GM23338 (cell line): ENCODE measurements around the gene STIM1. TPM values are rescaled to one million over a fixed set of nuclear protein-coding genes. Genes with fewer than 3 reads are reported as not detected.

Experiments
- ATAC-seq: fragments of 200-7000 bp; cut with Tn5 transposase; 3 replicates; pipeline ENCODE4 v1.9.1; 2020
- DNase-seq: peaks from one replicate; pipeline ENCODE4 v3.0.0-alpha.2; 2015; ENCODE audit warnings: low spot score
- H2AFZ ChIP-seq: fragments of 200-600 bp; sonication (generic); 2 replicates; pipeline ENCODE4 v1.8.0; 2016; ENCODE audit warnings: antibody characterized with exemption, mild to moderate bottlenecking, moderate library complexity
- H3F3A ChIP-seq: fragments of 200-600 bp; sonication (generic); replicated peaks from 2 replicates; pipeline ENCODE4 v1.8.0; 2017; ENCODE audit warnings: antibody characterized with exemption, mixed run types, low read depth
- H3K27ac ChIP-seq: fragments of 200-600 bp; sonication (generic); 2 replicates; pipeline ENCODE4 v1.6.1; 2016; ENCODE audit warnings: low read depth
- H3K27me3 ChIP-seq: fragments of 200-600 bp; sonication (generic); 2 replicates; pipeline ENCODE4 v1.8.0; 2016; ENCODE audit warnings: mild to moderate bottlenecking, mixed run types, moderate library complexity; ENCODE audit not compliant: insufficient read depth
- H3K36me3 ChIP-seq: fragments of 200-600 bp; sonication (generic); 2 replicates; pipeline ENCODE4 v1.8.0; 2016; ENCODE audit warnings: mild to moderate bottlenecking; ENCODE audit not compliant: insufficient read depth
- H3K4me1 ChIP-seq: fragments of 200-600 bp; sonication (generic); 2 replicates; pipeline ENCODE4 v1.8.0; 2016; ENCODE audit warnings: mild to moderate bottlenecking, moderate library complexity; ENCODE audit not compliant: insufficient read depth
- H3K4me2 ChIP-seq: fragments of 200-600 bp; sonication (generic); 2 replicates; pipeline ENCODE4 v1.7.1; 2017; ENCODE audit warnings: mixed run types
- H3K4me3 ChIP-seq: fragments of 200-600 bp; sonication (generic); 2 replicates; pipeline ENCODE4 v1.6.1; 2016; ENCODE audit warnings: mixed run types
- H3K79me2 ChIP-seq: fragments of 200-600 bp; sonication (generic); replicated peaks from 2 replicates; pipeline ENCODE4 v1.8.0; 2017; ENCODE audit warnings: mild to moderate bottlenecking; ENCODE audit not compliant: insufficient read depth
- H3K9me2 ChIP-seq: fragments of 200-600 bp; sonication (generic); 2 replicates; pipeline ENCODE4 v1.8.0; 2017; ENCODE audit not compliant: insufficient read depth
- H4K20me1 ChIP-seq: fragments of 200-600 bp; sonication (generic); replicated peaks from 2 replicates; pipeline ENCODE4 v1.8.0; 2017; ENCODE audit warnings: mild to moderate bottlenecking; ENCODE audit not compliant: insufficient read depth
- H3K27ac Mint-ChIP-seq: 2 replicates; pipeline ENCODE4 v1.8.0; 2020; ENCODE audit warnings: inconsistent platforms, mild to moderate bottlenecking, moderate library complexity, mixed read lengths
- H3K27me3 Mint-ChIP-seq: 3 replicates; pipeline ENCODE4 v1.8.0; 2022; ENCODE audit warnings: low read depth, mild to moderate bottlenecking, moderate library complexity, mixed read lengths, inconsistent platforms; ENCODE audit not compliant: insufficient read depth, poor library complexity
- H3K36me3 Mint-ChIP-seq: 3 replicates; pipeline ENCODE4 v1.8.0; 2021; ENCODE audit warnings: low read depth, mild to moderate bottlenecking, inconsistent platforms, moderate library complexity, mixed read lengths
- H3K4me1 Mint-ChIP-seq: 3 replicates; pipeline ENCODE4 v1.8.0; 2020; ENCODE audit warnings: mild to moderate bottlenecking, inconsistent platforms, mixed read lengths
- H3K4me3 Mint-ChIP-seq: 3 replicates; pipeline ENCODE4 v1.8.0; 2021; ENCODE audit warnings: moderate library complexity, mild to moderate bottlenecking, inconsistent platforms, mixed read lengths
- H3K9me3 Mint-ChIP-seq: 3 replicates; pipeline ENCODE4 v1.8.0; 2020; ENCODE audit warnings: moderate library complexity, mild to moderate bottlenecking, inconsistent platforms, mixed read lengths
- CREB1 ChIP-seq: fragments of 250-450 bp; sonication (Bioruptor Pico); IDR thresholded peaks from 2 replicates; pipeline ENCODE4 v1.5.0; 2020; ENCODE audit warnings: low read depth, mild to moderate bottlenecking, moderate library complexity
- EZH2 ChIP-seq: fragments of 200-600 bp; sonication (generic); IDR thresholded peaks from one replicate; pipeline ENCODE4 v1.8.0; 2017; ENCODE audit warnings: antibody characterized with exemption, mild to moderate bottlenecking, low read depth; ENCODE audit not compliant: unreplicated experiment
- EZH2phosphoT487 ChIP-seq: fragments of 200-600 bp; sonication (generic); IDR thresholded peaks from one replicate; pipeline ENCODE4 v1.8.1; 2018; ENCODE audit warnings: antibody characterized with exemption; ENCODE audit not compliant: unreplicated experiment
- JUNB ChIP-seq: IDR thresholded peaks from one replicate; pipeline ENCODE4 v1.6.1; 2016; ENCODE audit warnings: antibody characterized with exemption; ENCODE audit not compliant: unreplicated experiment
- NANOG ChIP-seq: IDR thresholded peaks from 2 replicates; pipeline ENCODE4 v1.6.1; 2016; ENCODE audit warnings: antibody characterized with exemption, borderline replicate concordance
- POLR2AphosphoS5 ChIP-seq: IDR thresholded peaks from 2 replicates; pipeline ENCODE4 v1.6.1; 2016; ENCODE audit warnings: antibody characterized with exemption, low read depth
- STAT1 ChIP-seq: IDR thresholded peaks from one replicate; pipeline ENCODE4 v1.6.1; 2016; ENCODE audit warnings: antibody characterized with exemption; ENCODE audit not compliant: unreplicated experiment
- ZNF114 ChIP-seq: fragments of 250-450 bp; sonication (Bioruptor Pico); IDR thresholded peaks from 2 replicates; pipeline ENCODE4 v1.5.0; 2020; ENCODE audit warnings: mild to moderate bottlenecking, moderate library complexity
- ZNF331 ChIP-seq: fragments of 250-450 bp; sonication (Bioruptor Pico); IDR thresholded peaks from 2 replicates; pipeline ENCODE4 v1.5.0; 2020; ENCODE audit warnings: low read depth, mild to moderate bottlenecking, moderate library complexity
- polyA plus RNA-seq: library from polyadenylated mRNA; unstranded; fragments of >200 nt; fragmentation: Nextera tagmentation; extraction: Ambion mirVana; gene quantifications from 2 replicates; pipeline ENCODE4 v1.2.1, GENCODE V29; 2016
- total RNA-seq: library from RNA; depleted of rRNA; stranded (reverse); fragments of >200 nt; shearing (Covaris generic); gene quantifications from 2 replicates; pipeline ENCODE4 v1.2.3, GENCODE V29; 2014
- TF ChIP-seq, protein P1 (sequence below), 2 experiments: fragments of 200-600 bp in 1 of 2; sonication (generic) in 1 of 2; conservative IDR thresholded peaks; 2 replicates each; pipeline versions ENCODE4 v1.5.1 to v1.6.1; 2016 to 2017; ENCODE audit warnings: antibody characterized with exemption in 2 of 2, low read depth in 2 of 2, mild to moderate bottlenecking in 2 of 2, moderate library complexity in 1 of 2
- TF ChIP-seq, protein P2 (sequence below): fragments of 250-450 bp; sonication (Bioruptor Pico); IDR thresholded peaks from 2 replicates; pipeline ENCODE4 v1.5.0; 2020; ENCODE audit warnings: mild to moderate bottlenecking, moderate library complexity
- TF ChIP-seq, protein P3 (sequence below): IDR thresholded peaks from one replicate; pipeline ENCODE4 v1.6.1; 2018; ENCODE audit warnings: antibody characterized with exemption; ENCODE audit not compliant: unreplicated experiment
- TF ChIP-seq, protein P4 (sequence below): IDR thresholded peaks from 2 replicates; pipeline ENCODE4 v1.6.1; 2016; ENCODE audit warnings: antibody characterized with exemption

STIM1 gene
- total and polyA plus RNA-seq, 2 experiments from 2014 or later = 3.5 to 14.0 TPM

DNA sequence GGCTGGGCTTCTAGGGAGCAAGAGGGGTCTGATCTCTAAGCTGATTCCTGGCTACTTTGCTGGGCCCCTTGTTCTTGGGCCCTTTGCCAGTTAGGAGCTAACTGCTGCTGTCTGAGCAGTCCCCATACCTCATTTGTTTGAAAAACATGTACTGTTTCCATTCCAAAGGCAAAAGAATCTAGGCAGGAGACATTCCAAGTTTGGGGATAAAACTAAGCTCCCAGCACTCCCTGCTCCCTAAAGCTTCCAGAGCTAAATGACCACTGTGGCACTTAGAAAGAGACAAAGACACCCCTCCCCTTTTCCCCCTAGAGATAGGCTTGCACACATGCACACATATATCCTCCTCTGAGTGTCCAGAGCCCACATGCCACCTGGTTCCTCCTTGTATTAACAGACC, 216.4 kb downstream of the STIM1 start:
- ATAC-seq (no peak), DNase-seq (no peak)
- Histone ChIP-seq H3K27ac (no peak overlapping the region), H3K4me3 (no peak overlapping the region), H3F3A (no peaks in the 10 kb centered on the region), H3K4me2 (no peak overlapping the region), H3K36me3 (no peaks in the 10 kb centered on the region), H3K27me3 (no peaks in the 10 kb centered on the region), H4K20me1 (no peaks in the 10 kb centered on the region), H3K4me1 (no peaks in the 10 kb centered on the region), H2AFZ (no peak overlapping the region), H3K79me2 (no peaks in the 10 kb centered on the region), H3K9me2 (no peaks in the 10 kb centered on the region)
- H3K4me3 Mint-ChIP-seq = no peak overlapping the region
- TF ChIP-seq ZNF114 (CRISPR knock-in tag) (no peak), ZNF331 (CRISPR knock-in tag) (no peak), EZH2phosphoT487 (no peak), NANOG (no peak), JUNB (no peak), STAT1 (no peak), CREB1 (CRISPR knock-in tag) (no peak), POLR2AphosphoS5 (no peak), EZH2 (no peak)
- TF ChIP-seq, protein P1, sequence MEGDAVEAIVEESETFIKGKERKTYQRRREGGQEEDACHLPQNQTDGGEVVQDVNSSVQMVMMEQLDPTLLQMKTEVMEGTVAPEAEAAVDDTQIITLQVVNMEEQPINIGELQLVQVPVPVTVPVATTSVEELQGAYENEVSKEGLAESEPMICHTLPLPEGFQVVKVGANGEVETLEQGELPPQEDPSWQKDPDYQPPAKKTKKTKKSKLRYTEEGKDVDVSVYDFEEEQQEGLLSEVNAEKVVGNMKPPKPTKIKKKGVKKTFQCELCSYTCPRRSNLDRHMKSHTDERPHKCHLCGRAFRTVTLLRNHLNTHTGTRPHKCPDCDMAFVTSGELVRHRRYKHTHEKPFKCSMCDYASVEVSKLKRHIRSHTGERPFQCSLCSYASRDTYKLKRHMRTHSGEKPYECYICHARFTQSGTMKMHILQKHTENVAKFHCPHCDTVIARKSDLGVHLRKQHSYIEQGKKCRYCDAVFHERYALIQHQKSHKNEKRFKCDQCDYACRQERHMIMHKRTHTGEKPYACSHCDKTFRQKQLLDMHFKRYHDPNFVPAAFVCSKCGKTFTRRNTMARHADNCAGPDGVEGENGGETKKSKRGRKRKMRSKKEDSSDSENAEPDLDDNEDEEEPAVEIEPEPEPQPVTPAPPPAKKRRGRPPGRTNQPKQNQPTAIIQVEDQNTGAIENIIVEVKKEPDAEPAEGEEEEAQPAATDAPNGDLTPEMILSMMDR (conservative IDR thresholded peaks at IDR 0.05; ENCODE audit: low read depth in 2 of 2) = no peak
- TF ChIP-seq, protein P2, sequence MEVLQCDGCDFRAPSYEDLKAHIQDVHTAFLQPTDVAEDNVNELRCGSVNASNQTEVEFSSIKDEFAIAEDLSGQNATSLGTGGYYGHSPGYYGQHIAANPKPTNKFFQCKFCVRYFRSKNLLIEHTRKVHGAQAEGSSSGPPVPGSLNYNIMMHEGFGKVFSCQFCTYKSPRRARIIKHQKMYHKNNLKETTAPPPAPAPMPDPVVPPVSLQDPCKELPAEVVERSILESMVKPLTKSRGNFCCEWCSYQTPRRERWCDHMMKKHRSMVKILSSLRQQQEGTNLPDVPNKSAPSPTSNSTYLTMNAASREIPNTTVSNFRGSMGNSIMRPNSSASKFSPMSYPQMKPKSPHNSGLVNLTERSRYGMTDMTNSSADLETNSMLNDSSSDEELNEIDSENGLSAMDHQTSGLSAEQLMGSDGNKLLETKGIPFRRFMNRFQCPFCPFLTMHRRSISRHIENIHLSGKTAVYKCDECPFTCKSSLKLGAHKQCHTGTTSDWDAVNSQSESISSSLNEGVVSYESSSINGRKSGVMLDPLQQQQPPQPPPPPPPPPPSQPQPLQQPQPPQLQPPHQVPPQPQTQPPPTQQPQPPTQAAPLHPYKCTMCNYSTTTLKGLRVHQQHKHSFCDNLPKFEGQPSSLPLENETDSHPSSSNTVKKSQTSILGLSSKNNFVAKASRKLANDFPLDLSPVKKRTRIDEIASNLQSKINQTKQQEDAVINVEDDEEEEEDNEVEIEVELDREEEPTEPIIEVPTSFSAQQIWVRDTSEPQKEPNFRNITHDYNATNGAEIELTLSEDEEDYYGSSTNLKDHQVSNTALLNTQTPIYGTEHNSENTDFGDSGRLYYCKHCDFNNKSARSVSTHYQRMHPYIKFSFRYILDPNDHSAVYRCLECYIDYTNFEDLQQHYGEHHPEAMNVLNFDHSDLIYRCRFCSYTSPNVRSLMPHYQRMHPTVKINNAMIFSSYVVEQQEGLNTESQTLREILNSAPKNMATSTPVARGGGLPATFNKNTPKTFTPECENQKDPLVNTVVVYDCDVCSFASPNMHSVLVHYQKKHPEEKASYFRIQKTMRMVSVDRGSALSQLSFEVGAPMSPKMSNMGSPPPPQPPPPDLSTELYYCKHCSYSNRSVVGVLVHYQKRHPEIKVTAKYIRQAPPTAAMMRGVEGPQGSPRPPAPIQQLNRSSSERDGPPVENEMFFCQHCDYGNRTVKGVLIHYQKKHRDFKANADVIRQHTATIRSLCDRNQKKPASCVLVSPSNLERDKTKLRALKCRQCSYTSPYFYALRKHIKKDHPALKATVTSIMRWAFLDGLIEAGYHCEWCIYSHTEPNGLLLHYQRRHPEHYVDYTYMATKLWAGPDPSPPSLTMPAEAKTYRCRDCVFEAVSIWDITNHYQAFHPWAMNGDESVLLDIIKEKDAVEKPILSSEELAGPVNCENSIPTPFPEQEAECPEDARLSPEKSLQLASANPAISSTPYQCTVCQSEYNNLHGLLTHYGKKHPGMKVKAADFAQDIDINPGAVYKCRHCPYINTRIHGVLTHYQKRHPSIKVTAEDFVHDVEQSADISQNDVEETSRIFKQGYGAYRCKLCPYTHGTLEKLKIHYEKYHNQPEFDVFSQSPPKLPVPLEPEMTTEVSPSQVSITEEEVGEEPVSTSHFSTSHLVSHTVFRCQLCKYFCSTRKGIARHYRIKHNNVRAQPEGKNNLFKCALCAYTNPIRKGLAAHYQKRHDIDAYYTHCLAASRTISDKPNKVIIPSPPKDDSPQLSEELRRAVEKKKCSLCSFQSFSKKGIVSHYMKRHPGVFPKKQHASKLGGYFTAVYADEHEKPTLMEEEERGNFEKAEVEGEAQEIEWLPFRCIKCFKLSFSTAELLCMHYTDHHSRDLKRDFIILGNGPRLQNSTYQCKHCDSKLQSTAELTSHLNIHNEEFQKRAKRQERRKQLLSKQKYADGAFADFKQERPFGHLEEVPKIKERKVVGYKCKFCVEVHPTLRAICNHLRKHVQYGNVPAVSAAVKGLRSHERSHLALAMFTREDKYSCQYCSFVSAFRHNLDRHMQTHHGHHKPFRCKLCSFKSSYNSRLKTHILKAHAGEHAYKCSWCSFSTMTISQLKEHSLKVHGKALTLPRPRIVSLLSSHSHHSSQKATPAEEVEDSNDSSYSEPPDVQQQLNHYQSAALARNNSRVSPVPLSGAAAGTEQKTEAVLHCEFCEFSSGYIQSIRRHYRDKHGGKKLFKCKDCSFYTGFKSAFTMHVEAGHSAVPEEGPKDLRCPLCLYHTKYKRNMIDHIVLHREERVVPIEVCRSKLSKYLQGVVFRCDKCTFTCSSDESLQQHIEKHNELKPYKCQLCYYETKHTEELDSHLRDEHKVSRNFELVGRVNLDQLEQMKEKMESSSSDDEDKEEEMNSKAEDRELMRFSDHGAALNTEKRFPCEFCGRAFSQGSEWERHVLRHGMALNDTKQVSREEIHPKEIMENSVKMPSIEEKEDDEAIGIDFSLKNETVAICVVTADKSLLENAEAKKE (CRISPR knock-in tag) = no peak
- TF ChIP-seq, protein P3, sequence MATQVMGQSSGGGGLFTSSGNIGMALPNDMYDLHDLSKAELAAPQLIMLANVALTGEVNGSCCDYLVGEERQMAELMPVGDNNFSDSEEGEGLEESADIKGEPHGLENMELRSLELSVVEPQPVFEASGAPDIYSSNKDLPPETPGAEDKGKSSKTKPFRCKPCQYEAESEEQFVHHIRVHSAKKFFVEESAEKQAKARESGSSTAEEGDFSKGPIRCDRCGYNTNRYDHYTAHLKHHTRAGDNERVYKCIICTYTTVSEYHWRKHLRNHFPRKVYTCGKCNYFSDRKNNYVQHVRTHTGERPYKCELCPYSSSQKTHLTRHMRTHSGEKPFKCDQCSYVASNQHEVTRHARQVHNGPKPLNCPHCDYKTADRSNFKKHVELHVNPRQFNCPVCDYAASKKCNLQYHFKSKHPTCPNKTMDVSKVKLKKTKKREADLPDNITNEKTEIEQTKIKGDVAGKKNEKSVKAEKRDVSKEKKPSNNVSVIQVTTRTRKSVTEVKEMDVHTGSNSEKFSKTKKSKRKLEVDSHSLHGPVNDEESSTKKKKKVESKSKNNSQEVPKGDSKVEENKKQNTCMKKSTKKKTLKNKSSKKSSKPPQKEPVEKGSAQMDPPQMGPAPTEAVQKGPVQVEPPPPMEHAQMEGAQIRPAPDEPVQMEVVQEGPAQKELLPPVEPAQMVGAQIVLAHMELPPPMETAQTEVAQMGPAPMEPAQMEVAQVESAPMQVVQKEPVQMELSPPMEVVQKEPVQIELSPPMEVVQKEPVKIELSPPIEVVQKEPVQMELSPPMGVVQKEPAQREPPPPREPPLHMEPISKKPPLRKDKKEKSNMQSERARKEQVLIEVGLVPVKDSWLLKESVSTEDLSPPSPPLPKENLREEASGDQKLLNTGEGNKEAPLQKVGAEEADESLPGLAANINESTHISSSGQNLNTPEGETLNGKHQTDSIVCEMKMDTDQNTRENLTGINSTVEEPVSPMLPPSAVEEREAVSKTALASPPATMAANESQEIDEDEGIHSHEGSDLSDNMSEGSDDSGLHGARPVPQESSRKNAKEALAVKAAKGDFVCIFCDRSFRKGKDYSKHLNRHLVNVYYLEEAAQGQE = no peak
- TF ChIP-seq, protein P4, sequence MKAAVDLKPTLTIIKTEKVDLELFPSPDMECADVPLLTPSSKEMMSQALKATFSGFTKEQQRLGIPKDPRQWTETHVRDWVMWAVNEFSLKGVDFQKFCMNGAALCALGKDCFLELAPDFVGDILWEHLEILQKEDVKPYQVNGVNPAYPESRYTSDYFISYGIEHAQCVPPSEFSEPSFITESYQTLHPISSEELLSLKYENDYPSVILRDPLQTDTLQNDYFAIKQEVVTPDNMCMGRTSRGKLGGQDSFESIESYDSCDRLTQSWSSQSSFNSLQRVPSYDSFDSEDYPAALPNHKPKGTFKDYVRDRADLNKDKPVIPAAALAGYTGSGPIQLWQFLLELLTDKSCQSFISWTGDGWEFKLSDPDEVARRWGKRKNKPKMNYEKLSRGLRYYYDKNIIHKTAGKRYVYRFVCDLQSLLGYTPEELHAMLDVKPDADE = no peak
- H3K36me3 Mint-ChIP-seq = no peaks in the 10 kb centered on the region
- H3K27ac Mint-ChIP-seq = no peak overlapping the region
- no peaks in the 10 kb centered on the region for H3K9me3 Mint-ChIP-seq
- peaks cover 6% of the 10 kb centered on the region; the same call in 2 of the 3 replicates for H3K4me1 Mint-ChIP-seq
- H3K27me3 Mint-ChIP-seq = peaks cover 4% of the 10 kb centered on the region
